ENCODE results near the gene C9orf85.
"Not testable (repeated sequence)": the region's sequence is repeated elsewhere in the genome, so short reads cannot be mapped to it uniquely, and the experiment has no call there.

The C9orf85 gene

DNA sequence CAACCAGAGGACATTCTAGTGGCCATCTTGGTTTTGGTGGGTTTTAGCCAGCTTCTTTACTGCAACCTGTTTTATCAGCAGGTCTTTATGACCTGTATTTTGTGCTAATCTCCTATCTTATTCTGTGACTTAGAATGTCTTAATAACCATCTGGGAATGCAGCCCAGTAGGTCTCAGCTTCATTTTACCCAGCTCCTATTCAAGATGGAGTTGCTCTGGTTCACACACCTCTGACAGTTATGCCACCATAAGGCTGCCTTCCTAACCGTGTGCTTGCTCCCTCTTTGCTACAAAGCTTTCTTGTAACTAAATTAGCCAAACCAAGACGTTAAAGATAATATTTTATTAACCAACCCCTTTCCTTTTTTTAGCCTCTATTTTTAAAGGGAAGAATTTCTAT, 43.2 kb downstream of the C9orf85 start:
- not testable (repeated sequence) for DNase-seq

DNA sequence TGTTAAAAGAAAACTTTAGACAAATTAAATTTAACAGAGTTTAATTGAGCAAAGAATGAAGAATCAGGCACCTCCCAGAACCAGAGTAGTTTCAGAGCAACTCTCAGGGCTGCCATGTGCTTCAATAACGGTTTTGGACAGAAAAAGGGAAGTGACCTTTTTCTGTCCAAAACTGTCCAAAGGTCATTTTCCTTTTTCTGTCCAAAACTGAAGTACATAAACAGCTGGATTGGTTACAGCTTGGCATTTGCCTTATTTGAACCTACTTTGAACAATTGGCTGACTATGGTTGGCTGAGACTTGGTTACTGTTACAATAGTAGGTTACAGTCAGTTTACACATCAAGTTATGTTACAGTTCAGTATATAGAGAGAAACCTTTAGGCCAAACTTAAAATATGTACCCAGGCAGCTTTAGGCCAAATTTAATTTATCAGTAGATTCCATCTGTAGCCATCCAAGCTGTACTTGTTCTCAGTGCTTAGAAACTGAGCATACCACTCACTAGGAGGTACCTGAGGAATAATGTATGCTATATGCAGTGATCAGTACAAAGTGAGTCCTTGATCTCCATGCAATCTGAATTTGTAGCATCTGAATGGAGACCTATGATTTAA, 44.0 kb downstream of the C9orf85 start:
- no peak for DNase-seq

DNA sequence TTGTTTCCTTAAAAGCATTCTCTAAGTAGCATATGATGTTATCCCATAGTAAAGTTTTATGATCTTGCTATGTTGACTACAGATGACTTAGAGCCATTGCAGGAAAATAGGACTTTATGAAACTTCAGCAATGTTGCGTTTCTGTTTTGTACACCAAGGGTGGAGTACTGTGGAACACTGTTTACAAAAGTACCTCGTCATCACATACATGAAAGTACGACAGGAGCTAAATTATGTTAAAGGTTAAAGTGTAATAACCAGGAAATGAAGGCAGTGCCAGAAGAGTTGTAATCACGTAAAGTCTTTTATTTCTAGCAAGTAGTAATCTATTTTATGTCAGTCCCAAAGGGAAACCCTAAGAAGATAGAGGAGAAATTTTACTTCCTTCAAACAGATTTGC, 50.9 kb downstream of the C9orf85 start:
- DNase-seq, result no peak

DNA sequence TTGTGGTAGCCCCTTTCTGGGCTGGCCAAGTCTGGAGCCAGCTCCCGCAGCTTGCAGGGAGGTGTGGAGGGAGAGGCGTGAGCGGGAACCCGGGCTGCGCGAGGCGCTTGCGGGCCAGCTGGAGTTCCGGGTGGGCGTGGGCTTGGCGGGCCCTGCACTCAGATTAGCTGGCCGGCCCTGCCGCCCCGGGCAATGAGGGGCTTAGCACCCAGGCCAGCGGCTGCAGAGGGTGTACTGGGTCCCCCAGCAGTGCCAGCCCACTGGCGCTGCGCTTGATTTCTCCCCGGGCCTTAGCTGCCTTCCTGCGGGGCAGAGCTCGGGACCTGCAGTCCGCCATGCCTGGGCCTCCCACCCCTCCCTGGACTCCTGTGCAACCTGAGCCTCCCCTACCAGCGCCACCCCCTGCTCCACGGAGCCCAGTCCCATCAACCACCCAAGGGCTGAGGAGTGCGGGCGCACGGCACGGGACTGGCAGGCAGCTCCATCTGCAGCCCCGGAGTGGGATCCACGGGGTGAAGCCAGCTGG, 52.1 kb downstream of the C9orf85 start:
- DNase-seq, result not testable (repeated sequence)

DNA sequence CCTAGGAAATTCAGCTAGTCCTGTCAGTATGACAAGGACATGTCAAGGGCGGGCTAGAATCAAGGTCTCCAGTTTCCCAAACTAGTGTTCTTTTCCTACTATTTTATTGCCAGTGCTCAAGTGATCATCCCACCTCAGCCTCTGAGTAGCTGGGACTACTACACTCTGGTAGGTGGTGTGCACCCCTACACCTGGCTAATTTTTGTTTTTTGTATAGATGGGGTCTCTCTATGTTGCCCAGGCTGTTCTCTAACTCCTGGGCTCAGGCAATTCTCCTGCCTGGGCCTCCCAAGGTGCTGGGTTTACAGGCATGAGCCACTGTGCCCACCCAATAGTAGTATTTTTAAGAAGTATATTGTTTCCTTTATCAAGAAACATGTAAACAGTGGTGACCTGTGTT, 54.0 kb downstream of the C9orf85 start:
- DNase-seq, result no peak

DNA sequence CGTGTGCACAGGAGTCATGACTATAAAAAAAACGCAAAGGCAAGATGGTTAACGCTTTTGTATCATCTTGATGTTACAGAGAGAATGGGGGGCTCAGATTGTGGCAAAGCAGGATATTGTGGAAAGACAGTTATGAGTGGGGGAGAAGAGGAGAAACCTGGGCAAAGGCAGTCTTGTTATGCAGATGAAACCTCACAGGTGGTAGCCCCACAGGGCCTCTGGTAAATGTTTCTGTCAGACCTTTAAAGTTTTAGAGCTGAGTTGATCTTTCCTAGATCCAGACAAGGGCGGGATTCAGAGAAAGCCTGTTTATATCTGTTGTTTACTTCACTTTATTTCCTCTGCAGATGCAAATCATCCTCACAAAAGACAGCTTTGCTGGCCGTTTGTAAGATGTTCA, 55.2 kb downstream of the C9orf85 start:
- DNase-seq, result no peak

DNA sequence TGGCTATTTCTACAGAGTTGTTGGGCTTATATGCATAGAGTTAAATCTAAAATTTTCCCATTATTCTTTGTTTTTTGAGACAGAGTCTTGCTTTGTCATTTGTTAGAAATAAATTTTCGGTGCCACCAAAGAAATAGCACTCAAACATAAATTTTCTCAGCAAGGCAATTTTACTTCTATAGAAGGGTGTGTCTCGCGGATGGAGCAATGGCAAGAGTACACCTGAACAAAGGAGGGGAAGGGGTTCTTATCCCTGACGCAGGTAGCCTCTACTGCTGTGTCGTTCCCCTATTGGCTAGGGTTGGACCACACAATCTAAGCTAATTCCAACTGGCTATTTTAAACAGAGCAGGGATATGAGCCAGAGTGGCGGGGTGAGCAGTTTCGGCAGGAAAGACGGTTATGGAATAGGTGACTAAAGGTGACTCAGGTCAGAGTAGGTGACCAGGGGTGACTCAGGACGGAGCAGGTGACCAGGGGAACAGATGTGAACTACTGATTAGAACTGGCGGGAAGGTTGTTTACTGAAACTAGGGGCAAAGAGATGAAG, 57.2 kb downstream of the C9orf85 start:
- no peak for DNase-seq

DNA sequence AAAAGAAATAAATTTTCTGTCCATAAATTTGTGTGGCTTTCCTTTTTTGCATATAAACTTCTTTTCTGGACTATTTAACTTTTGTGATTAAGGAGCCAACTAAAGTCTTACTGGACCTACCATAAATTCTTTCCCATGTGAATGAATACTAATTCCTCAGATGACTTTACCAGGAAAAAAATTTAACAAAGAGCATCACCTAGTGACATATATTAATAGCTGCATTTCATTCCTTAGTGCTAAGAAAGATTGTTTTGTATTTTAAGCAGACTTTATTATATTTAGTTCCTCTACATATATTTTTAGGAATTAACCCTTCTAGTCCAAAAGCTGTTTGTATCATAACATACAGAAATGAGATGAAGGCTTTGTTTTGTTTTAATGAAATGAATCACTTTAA, 64.4 kb downstream of the C9orf85 start:
- DNase-seq, result no peak

DNA sequence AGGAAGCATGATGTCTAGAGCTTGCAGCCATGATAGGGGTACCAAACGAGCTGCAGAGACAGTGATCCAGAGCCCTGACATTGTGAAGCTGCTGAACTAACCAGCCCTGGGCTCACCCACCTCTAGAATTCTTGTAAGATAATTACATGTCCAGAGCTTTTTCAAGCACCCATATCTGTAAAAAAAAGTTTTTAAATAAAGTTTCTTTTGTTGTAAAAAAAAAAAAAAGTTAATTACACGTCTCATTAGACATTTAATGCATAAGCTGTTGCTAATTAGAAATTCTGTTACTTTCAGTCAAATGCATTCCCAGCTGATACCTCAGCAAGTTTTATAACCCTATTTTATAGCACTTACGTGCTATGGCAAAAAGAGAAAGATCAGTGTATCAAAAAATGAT, 65.6 kb downstream of the C9orf85 start:
- no peak for DNase-seq

DNA sequence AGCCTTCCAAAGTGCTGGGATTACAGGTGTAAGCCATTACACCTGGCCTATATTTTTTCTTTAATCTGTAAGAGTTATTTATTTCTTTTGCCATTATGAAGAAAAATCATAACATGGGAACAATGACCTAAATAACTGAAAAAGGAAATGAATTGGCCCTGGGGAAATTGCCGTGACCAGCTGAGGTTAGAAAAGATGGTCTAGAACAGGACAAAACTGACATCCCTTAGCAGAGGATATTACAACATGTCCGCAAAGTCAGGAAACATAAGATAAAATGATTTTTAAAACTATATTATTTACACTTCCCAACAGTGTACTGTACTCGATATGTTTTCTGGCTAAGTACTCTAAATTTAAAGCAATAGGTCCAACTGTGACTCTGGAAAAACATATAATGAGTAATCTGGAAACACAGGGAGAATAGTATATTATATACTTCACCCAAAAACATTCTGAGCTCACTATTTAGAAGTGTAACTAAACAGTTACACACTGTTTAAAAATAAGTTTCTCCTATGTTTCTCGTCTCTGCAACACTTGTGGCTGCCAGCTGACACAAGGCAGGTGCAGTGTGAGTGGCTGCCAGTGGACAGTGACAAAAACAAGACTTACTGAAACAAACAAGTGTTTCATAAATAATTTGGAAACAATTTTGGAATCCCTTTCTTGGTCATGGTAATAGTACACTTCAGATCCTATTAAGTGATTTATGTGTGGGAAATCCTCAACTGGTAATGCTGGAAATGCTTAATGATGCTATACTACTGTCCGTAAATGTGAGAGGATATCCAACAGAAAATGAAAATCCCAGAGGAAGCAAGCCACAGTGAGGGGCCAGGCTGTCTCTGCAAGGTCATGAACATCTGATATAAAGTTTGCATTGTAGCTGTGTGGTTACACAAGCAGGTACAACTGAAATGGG, 69.1 kb downstream of the C9orf85 start:
- DNase-seq, result no peak

DNA sequence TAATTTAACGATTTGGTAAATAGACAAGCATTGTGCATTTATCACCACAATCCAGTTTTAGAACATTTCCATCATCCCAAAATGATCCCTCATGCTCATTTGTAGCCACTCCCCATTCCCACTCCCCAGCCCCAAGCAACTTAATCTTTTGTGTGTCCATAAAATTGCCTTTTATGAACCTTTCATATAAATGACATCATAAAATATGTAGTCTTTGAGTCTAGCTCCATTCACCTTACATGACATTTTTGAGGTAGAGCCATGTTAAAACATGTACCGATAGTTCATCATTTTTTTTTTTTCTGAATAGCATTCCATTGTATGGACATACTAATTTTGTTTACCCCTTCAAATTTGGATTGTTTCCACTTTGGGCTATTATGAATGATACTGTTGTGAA, 70.5 kb downstream of the C9orf85 start:
- DNase-seq, result no peak

DNA sequence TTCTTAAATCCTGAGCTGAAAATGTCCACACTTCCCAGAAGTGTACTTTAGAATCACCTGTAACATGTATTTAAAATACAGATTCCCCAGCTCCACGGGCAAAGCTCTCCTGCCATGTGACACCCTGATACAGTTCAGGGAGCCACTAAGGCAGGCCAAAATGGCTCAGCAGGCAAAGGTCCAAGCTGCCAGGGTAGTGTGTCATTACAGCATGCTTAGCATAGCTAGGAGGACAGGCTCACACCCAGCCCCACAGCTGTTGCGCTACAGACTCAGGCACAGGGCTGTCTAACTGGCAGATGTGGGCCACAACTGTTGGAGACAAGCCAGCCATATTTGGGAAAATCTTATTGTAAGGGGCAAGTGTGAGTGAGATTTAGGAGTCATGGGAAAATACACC, 73.0 kb downstream of the C9orf85 start:
- no peak for DNase-seq

DNA sequence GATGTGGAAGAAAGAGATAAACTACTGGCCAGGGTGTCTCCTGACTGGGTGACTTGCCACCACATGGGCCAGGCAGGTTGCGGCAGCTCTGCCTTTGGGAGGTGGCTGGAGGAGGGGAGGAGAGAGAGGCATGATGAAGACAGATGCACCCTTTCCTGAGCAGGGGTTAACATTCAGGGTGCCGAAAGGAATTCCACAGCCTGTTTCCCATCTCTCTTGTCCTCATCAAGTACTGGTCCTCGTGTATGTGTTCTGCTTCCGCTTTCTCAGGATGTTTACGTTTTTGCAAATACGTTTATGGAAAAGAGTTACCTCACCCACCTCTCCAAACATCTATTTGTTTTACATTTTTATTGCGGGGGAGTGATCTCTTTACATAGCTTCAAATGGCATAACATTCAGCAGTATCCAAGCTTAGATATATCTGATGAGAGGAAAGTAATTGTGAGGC, 73.4 kb downstream of the C9orf85 start:
- DNase-seq, result no peak

DNA sequence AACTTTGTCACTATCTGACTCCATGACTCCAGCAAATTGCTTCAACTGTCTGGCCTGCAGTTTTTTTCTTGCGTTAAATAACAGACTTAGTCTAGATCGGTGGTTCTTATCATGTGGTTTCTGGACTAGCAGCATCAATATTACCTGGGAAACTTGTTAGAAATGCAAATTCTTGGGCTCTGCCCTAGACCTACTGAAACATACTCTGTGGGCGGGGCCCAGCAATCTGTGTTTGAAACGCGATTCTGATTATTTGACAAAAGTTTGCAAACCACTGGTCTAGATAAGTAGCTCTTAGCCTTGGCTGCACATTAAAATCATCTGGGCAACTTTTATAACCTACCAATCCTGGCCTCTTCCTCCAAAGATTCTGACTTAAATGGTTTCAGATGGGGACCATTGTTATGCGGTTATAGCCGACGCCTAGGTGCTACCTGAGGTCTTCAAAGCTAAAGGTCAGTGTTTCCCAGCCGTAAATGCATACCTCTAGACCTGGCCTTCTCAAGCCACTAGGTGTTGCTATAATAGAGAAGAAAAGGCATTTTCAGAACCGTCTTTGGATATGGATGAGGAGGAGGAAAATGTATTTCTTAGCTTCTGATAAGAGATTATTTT, 74.0 kb downstream of the C9orf85 start:
- no peak for DNase-seq

DNA sequence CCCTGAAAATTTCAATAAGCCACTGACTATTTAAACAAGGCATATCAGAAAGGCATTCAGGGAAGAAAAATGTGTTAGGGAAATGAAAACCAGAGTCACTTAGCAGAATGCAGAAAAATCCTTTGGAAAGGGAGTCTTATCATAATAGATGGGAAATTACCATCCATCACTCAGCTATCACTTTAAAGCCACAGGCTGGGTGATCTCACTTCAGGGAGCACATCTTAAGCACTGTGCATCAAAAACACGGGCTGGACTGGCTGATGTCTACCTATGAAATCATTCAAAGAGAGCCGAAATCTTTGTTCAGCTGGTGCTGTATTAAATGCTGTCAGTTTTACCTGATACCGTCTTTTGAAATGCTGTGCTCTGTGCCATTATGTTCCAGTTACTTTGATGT, 75.5 kb downstream of the C9orf85 start:
- no peak for DNase-seq

DNA sequence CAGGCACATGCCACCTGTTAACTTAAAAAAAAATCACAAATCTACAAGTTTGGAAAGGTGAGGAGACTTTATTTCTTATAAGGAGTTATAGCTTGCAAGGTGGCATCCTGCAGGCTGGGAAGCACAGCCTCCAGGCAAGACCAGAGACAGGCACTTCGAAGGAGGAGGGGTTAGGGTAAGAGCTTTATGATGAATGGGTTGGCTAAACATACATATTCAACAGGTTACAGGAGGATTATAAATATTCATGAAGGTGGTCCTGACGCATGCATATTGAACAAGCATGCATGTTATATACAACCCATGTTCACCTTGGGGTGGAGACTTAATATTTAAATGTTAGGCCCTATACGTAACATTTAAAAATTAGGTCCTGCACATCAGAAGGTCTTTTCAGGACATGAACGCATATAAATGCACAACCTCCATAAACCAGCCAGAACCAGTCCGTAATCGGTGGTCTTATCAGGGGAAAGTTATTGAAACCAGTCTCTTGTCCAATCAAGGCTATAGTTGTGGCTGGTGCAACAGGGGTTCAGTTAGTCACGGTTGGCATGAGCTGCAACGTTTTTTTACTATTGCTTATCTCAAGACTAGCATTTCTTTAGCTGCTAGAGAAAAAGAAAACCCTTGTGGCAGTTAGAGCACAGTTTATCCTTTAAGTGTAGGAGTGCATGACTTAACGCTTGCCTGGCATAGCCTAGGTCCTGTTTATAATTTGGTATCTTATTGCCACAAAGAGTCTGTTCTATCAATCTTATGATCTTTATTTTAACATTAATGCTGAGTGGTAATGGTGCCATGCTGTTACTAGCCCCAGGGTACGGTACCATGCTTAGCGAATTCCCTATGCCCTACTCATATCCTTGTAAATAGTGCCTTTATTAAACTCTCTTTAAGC, 76.3 kb downstream of the C9orf85 start:
- DNase-seq, result no peak

DNA sequence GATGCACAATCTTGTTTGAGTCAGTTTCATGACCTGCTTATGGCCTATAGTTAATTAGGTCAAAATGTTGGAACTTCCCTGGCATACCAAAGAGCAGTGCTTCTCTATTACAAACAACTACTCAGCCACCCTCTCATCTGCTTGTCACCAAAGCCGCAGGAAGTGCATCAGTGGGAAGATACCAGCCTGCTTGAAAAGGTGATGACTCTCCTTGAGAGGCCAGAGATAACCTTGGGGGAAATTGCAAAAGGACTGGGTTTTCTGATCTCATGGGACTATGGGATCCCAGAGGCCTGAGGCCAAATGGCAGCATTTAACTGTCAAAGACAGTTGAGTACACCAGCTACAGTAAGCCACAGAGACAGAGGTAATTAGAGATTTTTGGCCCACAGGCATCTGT, 79.0 kb downstream of the C9orf85 start:
- DNase-seq, result no peak

DNA sequence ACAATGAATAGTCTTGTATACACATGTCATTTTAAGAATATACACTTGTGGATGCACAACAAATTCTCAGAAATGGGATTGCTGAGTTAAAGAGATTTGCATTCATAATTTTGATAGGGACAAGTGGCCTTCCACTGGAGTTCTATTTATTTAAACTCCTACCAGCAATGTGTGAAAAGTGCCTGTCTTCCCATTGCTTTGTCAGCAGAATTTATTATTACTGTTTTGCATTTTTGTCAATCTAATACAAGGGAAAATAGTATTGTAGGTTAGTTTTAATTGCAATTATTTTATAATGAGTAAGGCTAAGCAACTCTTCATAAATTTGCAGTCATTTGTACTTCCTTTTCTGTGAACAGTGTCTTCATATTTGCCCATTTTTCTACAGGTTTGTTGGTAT, 94.0 kb downstream of the C9orf85 start:
- DNase-seq, result no peak

DNA sequence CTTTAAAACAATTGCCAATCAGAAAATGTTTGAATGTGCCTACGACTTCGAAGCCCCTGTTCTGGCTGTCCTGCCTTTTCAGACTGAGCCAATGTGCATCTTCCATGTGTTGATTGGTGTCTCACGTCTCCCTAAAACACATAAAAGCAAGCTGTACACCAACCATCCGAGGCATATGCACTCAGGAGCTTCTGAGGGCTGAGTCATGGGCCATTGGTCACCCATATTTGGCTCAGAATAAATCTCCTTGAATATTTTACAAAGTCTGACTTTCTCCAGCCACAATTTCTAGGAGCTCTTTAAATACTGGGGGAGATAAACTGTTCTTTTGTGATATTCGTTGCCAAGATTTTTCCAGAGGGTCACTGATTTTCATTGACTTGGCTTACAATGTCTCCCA, 95.1 kb downstream of the C9orf85 start:
- DNase-seq, result no peak

DNA sequence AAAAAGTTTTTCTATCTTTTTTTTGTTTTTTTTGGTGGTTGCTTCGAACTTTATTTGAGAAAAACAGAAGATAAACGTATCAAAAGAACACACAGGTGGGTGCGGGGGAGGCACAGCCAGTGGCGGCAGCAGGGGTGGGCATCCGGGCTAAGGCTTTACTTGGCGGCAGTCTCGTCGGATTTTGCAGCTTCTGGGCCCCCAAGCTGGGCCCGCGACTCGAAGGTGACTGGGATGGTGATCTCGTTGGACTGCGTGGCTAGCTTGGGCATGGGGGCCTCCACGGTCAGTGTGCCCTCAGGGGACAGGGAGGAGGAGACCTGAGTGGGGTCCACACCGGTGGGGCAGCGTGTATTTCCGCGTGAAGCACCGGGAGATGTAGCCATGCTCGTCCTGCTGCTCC, 96.3 kb downstream of the C9orf85 start:
- DNase-seq, result not testable (repeated sequence)

DNA sequence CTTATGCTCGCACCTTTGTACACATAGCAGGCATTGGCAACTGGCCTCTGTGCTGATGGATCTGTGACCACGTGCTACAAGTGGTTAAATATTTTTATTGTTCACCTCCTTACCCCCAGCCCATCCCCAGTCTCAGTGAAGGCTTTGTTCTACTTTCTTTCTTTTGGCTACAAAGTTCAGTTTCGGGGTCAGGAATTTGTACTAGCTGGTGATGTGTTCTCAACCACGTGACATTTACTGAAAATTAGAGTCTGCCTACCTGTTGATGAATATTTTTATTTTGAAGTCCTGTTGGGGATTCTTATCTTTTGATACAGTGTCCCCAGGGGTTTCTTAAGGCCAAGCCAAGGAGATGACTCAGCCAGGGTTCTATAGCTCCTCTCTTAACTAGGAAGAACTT, 101.2 kb downstream of the C9orf85 start:
- DNase-seq, result no peak

DNA sequence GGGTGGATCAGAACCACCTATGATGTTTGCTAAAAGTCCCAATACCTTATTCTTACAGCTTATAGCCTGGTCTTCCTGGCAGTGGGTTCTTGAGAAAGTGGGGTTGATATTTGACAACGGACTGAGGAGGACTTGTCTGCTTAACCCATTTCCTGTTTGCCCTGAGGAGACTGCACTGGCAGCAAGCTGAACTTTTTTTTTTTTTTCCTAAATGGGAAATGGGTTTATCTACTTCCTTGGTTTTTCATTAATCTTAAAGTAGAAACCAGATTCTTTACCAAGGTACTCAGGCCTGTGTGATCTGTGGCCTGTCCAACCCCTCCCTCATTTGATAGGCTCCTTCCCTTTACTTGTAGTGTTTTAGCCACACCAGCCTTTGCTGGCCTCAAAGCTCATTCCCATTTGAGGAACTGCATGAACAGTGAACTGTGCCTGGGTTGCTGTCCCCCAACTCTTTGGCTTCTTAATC, 101.9 kb downstream of the C9orf85 start:
- DNase-seq, result no peak
